A549 (cell line): Measurements from ENCODE around the gene ANKRD39. TPM values are rescaled to one million over a fixed set of nuclear protein-coding genes. Genes with fewer than 3 reads are reported as not detected.
"Not testable (repeated sequence)": the region's sequence is repeated elsewhere in the genome, so short reads cannot be mapped to it uniquely, and the experiment has no call there.

Source experiments
- ATAC-seq, 2 experiments: fragments of 200-7000 bp in 1 of 2; fragments of >200 bp in 1 of 2; cut with Nextera tagmentation in 1 of 2; cut with Tn5 transposase in 1 of 2; 3 replicates each; pipeline versions ENCODE4 v1.8.0 to v1.9.1; 2018 to 2020; ENCODE audit warnings: mild to moderate bottlenecking in 1 of 2, moderate library complexity in 1 of 2
- CTCF ChIA-PET: fragments of 300-600 bp; sonication (Branson Sonifier 250); formaldehyde crosslinking; extraction: SDS; loops from one replicate; lab custom pipeline; 2021; ENCODE audit warnings: antibody characterized with exemption, inconsistent platforms; lab: Yijun Ruan, JAX
- POLR2A ChIA-PET: fragments of 350-600 bp; formaldehyde crosslinking; extraction: SDS; loops from one replicate; lab custom pipeline; 2021; ENCODE audit warnings: antibody characterized with exemption, inconsistent platforms; lab: Yijun Ruan, JAX
- DNase-seq, 2 experiments: peaks; one replicate each; pipeline versions ENCODE4 v3.0.0 to v3.0.0-alpha.2; 2011 to 2016; ENCODE audit warnings: low read depth in 1 of 2, low spot score in 1 of 2
- FAIRE-seq: peaks from 2 replicates; lab custom pipeline; 2011; peaks lifted over from hg19 to GRCh38; lab: Jason Lieb, UNC
- H3K27ac ChIP-seq, 2 experiments: fragments of >200 bp; sonication (Bioruptor Twin); formaldehyde crosslinking; 3 replicates each; pipeline ENCODE4 v1.5.1; 2016 to 2017
- H3K4me1 ChIP-seq: fragments of >200 bp; sonication (Bioruptor Twin); formaldehyde crosslinking; 3 replicates; pipeline ENCODE4 v1.6.1; 2016
- H3K4me2 ChIP-seq: fragments of >200 bp; sonication (Bioruptor Twin); formaldehyde crosslinking; 3 replicates; pipeline ENCODE4 v1.6.1; 2016
- H3K4me3 ChIP-seq: fragments of >200 bp; sonication (Bioruptor Twin); formaldehyde crosslinking; 3 replicates; pipeline ENCODE4 v1.5.1; 2016
- H3K9me3 ChIP-seq: fragments of >200 bp; sonication (Bioruptor Twin); formaldehyde crosslinking; 3 replicates; pipeline ENCODE4 v1.6.1; 2016
- ATOH8 ChIP-seq: fragments of 250-450 bp; sonication (Bioruptor Pico); IDR thresholded peaks from 2 replicates; pipeline ENCODE4 v1.5.0; 2020; ENCODE audit warnings: low read depth, mild to moderate bottlenecking, moderate library complexity
- CTCF ChIP-seq: fragments of >200 bp; sonication (Bioruptor Twin); formaldehyde crosslinking; IDR thresholded peaks from 3 replicates; pipeline ENCODE4 v1.5.1; 2016
- ELK1 ChIP-seq: fragments of 150-350 bp; IDR thresholded peaks from 2 replicates; pipeline ENCODE4 v1.6.1; 2014; ENCODE audit warnings: low read depth, mild to moderate bottlenecking, low read length
- EP300 ChIP-seq, 2 experiments: fragments of >200 bp; sonication (Bioruptor Twin); formaldehyde crosslinking; IDR thresholded peaks; 2 replicates in 1 of 2; 3 replicates in 1 of 2; pipeline ENCODE4 v1.6.1; 2016 to 2017
- FOXS1 ChIP-seq: fragments of 250-450 bp; sonication (Bioruptor Pico); IDR thresholded peaks from 2 replicates; pipeline ENCODE4 v1.5.0; 2020; ENCODE audit warnings: mild to moderate bottlenecking, moderate library complexity
- HEYL ChIP-seq: fragments of 250-450 bp; sonication (Bioruptor Pico); IDR thresholded peaks from 2 replicates; pipeline ENCODE4 v1.8.0; 2021; ENCODE audit warnings: mild to moderate bottlenecking, moderate library complexity
- MYC ChIP-seq: IDR thresholded peaks from 2 replicates; pipeline ENCODE4 v1.6.1; 2012; ENCODE audit warnings: mild to moderate bottlenecking, inconsistent platforms, low read length, improper control_type of control experiment, borderline replicate concordance
- NR3C1 ChIP-seq: fragments of >200 bp; sonication (Bioruptor Twin); formaldehyde crosslinking; IDR thresholded peaks from 3 replicates; pipeline ENCODE4 v1.6.1; 2017
- POLR2A ChIP-seq: IDR thresholded peaks from 2 replicates; pipeline ENCODE4 v1.6.1; 2012; ENCODE audit warnings: mild to moderate bottlenecking, low read length
- POLR2AphosphoS2 ChIP-seq: conservative IDR thresholded peaks from 2 replicates; pipeline ENCODE4 v1.6.1; 2012; ENCODE audit warnings: low read length, improper control_type of control experiment, inconsistent platforms
- RCOR1 ChIP-seq: fragments of 150-350 bp; IDR thresholded peaks from 2 replicates; pipeline ENCODE4 v1.6.1; 2014; ENCODE audit warnings: antibody characterized with exemption, low read length, low read depth
- RNF2 ChIP-seq: fragments of 200-600 bp; sonication (generic); IDR thresholded peaks from 2 replicates; pipeline ENCODE4 v1.6.1; 2016; ENCODE audit warnings: low read depth, mild to moderate bottlenecking, antibody characterized with exemption, moderate library complexity, borderline replicate concordance
- USF2 ChIP-seq: fragments of 450-650 bp; IDR thresholded peaks from 2 replicates; pipeline ENCODE4 v1.6.1; 2014; ENCODE audit warnings: antibody characterized with exemption
- WGBS: methylation state at CpG from one replicate; pipeline ENCODE4 v1.1.6; 2017; ENCODE audit errors: missing lambda C conversion rate; 5-methylcytosine and 5-hydroxymethylcytosine counted together
- polyA plus RNA-seq, 4 experiments: library from polyadenylated mRNA; depleted of rRNA in 3 of 4; stranded (reverse); fragments of >200 nt; fragmentation: RNase III in 1 of 4; extraction: RNeasy Plus Mini Kit Qiagen cat#74134 plus additional on column Dnase treatment in 1 of 4; gene quantifications; 2 replicates in 3 of 4; 3 replicates in 1 of 4; pipeline ENCODE4 v1.2.3, GENCODE V29; 2011 to 2017
- TF ChIP-seq, protein P1 (sequence below): fragments of 200-600 bp; sonication (generic); IDR thresholded peaks from 2 replicates; pipeline ENCODE4 v1.6.1; 2016; ENCODE audit warnings: antibody characterized with exemption, mild to moderate bottlenecking, moderate library complexity

ANKRD39 gene
- polyA plus RNA-seq, 2 of the 4 experiments (the other 2 are of a cell fraction) = 6.3 to 16.4 TPM

GRCh38 chr2:96807127-96807471, 50.7 kb downstream of the ANKRD39 start (continued):
- no peak for TF ChIP-seq ELK1
- TF ChIP-seq, all 56 proteins: peak for 0

GRCh38 chr2:96806468-96807126, 51.2 kb downstream of the ANKRD39 start:
- DNase-seq = no peak
- no peak overlapping the region for H3K4me3 ChIP-seq
- FAIRE-seq = no peak
- CTCF ChIA-PET = interaction anchor here (1.3 kb wide), 1 partner anchor 38 kb away, joined by 3 read pairs; no protein-coding TSS in a partner anchor
- TF ChIP-seq EP300 (IDR thresholded peaks at IDR 0.05) (no peak), RNF2 (no peak), FOXS1 (CRISPR knock-in tag) (no peak), POLR2AphosphoS2 (no peak), RCOR1 (no peak), MYC (no peak), CTCF (no peak), ATOH8 (CRISPR knock-in tag) (no peak), POLR2A (no peak), NR3C1 (no peak), USF2 (no peak), HEYL (CRISPR knock-in tag) (no peak)
- TF ChIP-seq, protein P1, sequence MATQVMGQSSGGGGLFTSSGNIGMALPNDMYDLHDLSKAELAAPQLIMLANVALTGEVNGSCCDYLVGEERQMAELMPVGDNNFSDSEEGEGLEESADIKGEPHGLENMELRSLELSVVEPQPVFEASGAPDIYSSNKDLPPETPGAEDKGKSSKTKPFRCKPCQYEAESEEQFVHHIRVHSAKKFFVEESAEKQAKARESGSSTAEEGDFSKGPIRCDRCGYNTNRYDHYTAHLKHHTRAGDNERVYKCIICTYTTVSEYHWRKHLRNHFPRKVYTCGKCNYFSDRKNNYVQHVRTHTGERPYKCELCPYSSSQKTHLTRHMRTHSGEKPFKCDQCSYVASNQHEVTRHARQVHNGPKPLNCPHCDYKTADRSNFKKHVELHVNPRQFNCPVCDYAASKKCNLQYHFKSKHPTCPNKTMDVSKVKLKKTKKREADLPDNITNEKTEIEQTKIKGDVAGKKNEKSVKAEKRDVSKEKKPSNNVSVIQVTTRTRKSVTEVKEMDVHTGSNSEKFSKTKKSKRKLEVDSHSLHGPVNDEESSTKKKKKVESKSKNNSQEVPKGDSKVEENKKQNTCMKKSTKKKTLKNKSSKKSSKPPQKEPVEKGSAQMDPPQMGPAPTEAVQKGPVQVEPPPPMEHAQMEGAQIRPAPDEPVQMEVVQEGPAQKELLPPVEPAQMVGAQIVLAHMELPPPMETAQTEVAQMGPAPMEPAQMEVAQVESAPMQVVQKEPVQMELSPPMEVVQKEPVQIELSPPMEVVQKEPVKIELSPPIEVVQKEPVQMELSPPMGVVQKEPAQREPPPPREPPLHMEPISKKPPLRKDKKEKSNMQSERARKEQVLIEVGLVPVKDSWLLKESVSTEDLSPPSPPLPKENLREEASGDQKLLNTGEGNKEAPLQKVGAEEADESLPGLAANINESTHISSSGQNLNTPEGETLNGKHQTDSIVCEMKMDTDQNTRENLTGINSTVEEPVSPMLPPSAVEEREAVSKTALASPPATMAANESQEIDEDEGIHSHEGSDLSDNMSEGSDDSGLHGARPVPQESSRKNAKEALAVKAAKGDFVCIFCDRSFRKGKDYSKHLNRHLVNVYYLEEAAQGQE = no peak
- POLR2A ChIA-PET = no interaction called here
- no peaks in the 10 kb centered on the region for H3K9me3 ChIP-seq
- no peaks in the 10 kb centered on the region for H3K4me1 ChIP-seq
- H3K4me2 ChIP-seq = no peak overlapping the region
- ATAC-seq = no peak
- WGBS = 87% methylated on average over 23 of the region's 23 CpGs
- no peak overlapping the region for H3K27ac ChIP-seq

DNA sequence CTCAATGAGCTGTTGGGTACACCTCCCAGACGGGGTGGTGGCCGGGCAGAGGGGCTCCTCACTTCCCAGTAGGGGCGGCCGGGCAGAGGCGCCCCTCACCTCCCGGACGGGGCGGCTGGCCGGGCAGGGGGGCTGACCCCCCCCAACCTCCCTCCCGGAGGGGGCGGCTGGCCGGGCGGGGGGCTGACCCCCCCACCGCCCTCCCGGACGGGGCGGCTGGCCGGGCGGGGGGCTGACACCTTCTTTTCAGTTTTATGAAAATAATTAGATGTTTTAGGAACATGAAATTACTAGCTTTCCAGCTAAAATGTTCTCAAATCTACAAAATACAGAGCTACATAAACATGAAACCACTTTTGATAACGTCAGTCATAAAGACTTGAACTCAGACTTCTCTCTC, 51.9 kb downstream of the ANKRD39 start:
- DNase-seq, FAIRE-seq, H3K4me2 ChIP-seq, H3K4me1 ChIP-seq, H3K27ac ChIP-seq, POLR2A ChIA-PET, H3K9me3 ChIP-seq, H3K4me3 ChIP-seq, ATAC-seq: not testable (repeated sequence)
- CTCF ChIA-PET = interaction anchor here (1.3 kb wide), 1 partner anchor 38 kb away, joined by 3 read pairs; no protein-coding TSS in a partner anchor
- 92% methylated on average over 7 of the region's 20 CpGs for WGBS
